ENCODE data around the gene SNUPN.

- TF ChIP-seq RCOR1 (IDR thresholded peaks at IDR 0.05; ENCODE audit: insufficient replicate concordance, low read length) (no peak), POLR2A (IDR thresholded peaks at IDR 0.05; ENCODE audit: low read depth, low read length) (no peak), MAFK (IDR thresholded peaks at IDR 0.05; ENCODE audit: low read depth, low read length) (no peak), MAZ (IDR thresholded peaks at IDR 0.05; ENCODE audit: borderline replicate concordance, low read depth, low read length) (no peak), SMC3 (IDR thresholded peaks at IDR 0.05; ENCODE audit: low read depth, low read length) (no peak), CHD1 (IDR thresholded peaks at IDR 0.05; ENCODE audit: low read depth, low read length) (no peak), RFX5 (IDR thresholded peaks at IDR 0.05; ENCODE audit: low read depth, low read length) (no peak)
- TF ChIP-seq, protein P1, sequence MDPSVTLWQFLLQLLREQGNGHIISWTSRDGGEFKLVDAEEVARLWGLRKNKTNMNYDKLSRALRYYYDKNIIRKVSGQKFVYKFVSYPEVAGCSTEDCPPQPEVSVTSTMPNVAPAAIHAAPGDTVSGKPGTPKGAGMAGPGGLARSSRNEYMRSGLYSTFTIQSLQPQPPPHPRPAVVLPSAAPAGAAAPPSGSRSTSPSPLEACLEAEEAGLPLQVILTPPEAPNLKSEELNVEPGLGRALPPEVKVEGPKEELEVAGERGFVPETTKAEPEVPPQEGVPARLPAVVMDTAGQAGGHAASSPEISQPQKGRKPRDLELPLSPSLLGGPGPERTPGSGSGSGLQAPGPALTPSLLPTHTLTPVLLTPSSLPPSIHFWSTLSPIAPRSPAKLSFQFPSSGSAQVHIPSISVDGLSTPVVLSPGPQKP (IDR thresholded peaks at IDR 0.05; ENCODE audit: borderline replicate concordance, low read depth, low read length) = no peak
- TF ChIP-seq, protein P2, sequence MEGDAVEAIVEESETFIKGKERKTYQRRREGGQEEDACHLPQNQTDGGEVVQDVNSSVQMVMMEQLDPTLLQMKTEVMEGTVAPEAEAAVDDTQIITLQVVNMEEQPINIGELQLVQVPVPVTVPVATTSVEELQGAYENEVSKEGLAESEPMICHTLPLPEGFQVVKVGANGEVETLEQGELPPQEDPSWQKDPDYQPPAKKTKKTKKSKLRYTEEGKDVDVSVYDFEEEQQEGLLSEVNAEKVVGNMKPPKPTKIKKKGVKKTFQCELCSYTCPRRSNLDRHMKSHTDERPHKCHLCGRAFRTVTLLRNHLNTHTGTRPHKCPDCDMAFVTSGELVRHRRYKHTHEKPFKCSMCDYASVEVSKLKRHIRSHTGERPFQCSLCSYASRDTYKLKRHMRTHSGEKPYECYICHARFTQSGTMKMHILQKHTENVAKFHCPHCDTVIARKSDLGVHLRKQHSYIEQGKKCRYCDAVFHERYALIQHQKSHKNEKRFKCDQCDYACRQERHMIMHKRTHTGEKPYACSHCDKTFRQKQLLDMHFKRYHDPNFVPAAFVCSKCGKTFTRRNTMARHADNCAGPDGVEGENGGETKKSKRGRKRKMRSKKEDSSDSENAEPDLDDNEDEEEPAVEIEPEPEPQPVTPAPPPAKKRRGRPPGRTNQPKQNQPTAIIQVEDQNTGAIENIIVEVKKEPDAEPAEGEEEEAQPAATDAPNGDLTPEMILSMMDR (conservative IDR thresholded peaks at IDR 0.05; ENCODE audit: low read depth, low read length) = no peak
Observed at GRCh38 chr15:75669879-75670212, 44.3 kb upstream of the SNUPN start.
